Natural killer cell treated with Interleukin-12 subunit alpha and Interleukin-12 subunit beta and Interleukin-15 and Interleukin-18, amount 100 ng/mL, for 72 hours (primary cell): ENCODE results near the gene TBL1X. TPM values are rescaled to one million over a fixed set of nuclear protein-coding genes. Genes with fewer than 3 reads are reported as not detected.

Experiments
- ATAC-seq, 2 donors: fragments of 150-1000 bp; cut with Tn5 transposase in 1 of 2; sonication (Bioruptor Pico), chemical (Tn5 transposase) in 1 of 2; 2 replicates each; pipeline ENCODE4 v1.10.0; 2021
- DNase-seq: peaks from one replicate; pipeline ENCODE4 v3.0.0; 2022; ENCODE audit warnings: low spot score
- H3K27ac Mint-ChIP-seq, 2 donors: 1 replicate in 1 of 2; 2 replicates in 1 of 2; pipeline ENCODE4 v1.8.0; 2022; ENCODE audit warnings: mixed read lengths in 2 of 2, mild to moderate bottlenecking in 1 of 2, moderate library complexity in 1 of 2
- H3K27me3 Mint-ChIP-seq, 2 donors: 1 replicate in 1 of 2; 2 replicates in 1 of 2; pipeline ENCODE4 v1.8.0; 2022; ENCODE audit warnings: mixed read lengths in 2 of 2
- H3K36me3 Mint-ChIP-seq: one replicate; pipeline ENCODE4 v1.8.0; 2022; ENCODE audit warnings: mixed read lengths
- H3K4me1 Mint-ChIP-seq, 2 donors: 1 replicate in 1 of 2; 2 replicates in 1 of 2; pipeline ENCODE4 v1.8.0; 2022; ENCODE audit warnings: low read depth in 2 of 2, mixed read lengths in 2 of 2, mild to moderate bottlenecking in 1 of 2
- H3K4me3 Mint-ChIP-seq: one replicate; pipeline ENCODE4 v1.8.0; 2022; ENCODE audit warnings: mixed read lengths
- H3K9me3 Mint-ChIP-seq: 2 replicates; pipeline ENCODE4 v1.8.0; 2022; ENCODE audit warnings: mixed read lengths
- total RNA-seq, 2 donors: library from RNA; stranded (reverse); gene quantifications; one replicate each; pipeline ENCODE4 v1.2.3, GENCODE V29; 2022

The TBL1X gene
- total RNA-seq, 2 donors from 2014 or later: 32.3 to 37.9 TPM

DNA sequence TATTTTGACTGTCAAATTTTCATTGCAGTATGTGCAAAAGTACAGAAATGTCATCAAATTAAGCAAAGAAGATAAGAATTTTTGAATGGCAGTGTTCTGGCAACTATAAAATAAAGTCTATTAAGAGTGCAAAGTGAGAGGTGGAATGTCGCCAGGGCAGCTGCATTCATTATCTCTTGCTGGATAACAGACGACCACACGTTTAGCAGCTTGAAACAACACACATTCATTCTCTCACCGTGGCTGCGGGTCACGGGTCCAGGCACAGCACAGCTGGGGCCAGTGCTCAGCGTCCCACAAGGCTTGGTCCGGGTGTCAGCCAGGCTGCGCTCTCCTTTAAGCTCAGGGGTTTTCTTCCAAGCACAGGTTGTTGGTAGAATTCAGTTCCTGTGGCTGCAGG is 186.9 kb downstream of the TBL1X start:
- no peak overlapping the region for H3K27ac Mint-ChIP-seq
- ATAC-seq (no peak), DNase-seq (no peak)
- no peaks in the 10 kb centered on the region for H3K36me3 Mint-ChIP-seq
- no peaks in the 10 kb centered on the region for H3K9me3 Mint-ChIP-seq
- H3K4me1 Mint-ChIP-seq: peaks cover 0 to 6% of the 10 kb centered on the region in 2 donors
- H3K27me3 Mint-ChIP-seq: no peaks in the 10 kb centered on the region
- no peak overlapping the region for H3K4me3 Mint-ChIP-seq

GRCh38 chrX:9654929-9655328 is 190.1 kb downstream of the TBL1X start:
- Mint-ChIP-seq H3K27me3 (no peaks in the 10 kb centered on the region), H3K4me3 (no peak overlapping the region), H3K27ac (no peak overlapping the region), H3K36me3 (no peaks in the 10 kb centered on the region), H3K9me3 (no peaks in the 10 kb centered on the region), H3K4me1 (peaks cover 0 to 5% of the 10 kb centered on the region in 2 donors)
- DNase-seq: no peak
- ATAC-seq: no peak

DNA sequence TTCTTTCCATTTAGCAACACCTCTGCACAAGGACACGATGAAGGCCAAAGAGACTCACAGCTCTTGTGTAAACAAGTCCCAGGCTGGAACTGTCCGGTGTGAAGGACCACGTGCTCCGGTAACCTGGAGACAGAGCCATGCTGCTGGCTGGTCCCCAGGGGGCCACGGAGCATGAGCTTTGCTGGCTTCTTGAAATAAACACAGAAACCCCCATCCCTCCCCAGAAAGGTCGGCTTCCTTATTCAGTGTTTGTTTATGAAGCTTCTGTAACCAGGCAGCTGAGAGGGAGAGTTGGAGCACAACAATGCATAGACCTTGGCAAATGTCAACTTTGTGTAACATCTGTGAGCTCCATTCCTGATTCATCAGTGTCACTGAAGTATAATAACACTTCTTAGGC is 191.4 kb downstream of the TBL1X start:
- Mint-ChIP-seq H3K27ac (no peak overlapping the region), H3K4me3 (no peak overlapping the region), H3K27me3 (no peaks in the 10 kb centered on the region), H3K4me1 (peaks cover 0 to 3% of the 10 kb centered on the region in 2 donors), H3K36me3 (no peaks in the 10 kb centered on the region), H3K9me3 (no peaks in the 10 kb centered on the region)
- no peak for DNase-seq
- ATAC-seq: no peak

DNA sequence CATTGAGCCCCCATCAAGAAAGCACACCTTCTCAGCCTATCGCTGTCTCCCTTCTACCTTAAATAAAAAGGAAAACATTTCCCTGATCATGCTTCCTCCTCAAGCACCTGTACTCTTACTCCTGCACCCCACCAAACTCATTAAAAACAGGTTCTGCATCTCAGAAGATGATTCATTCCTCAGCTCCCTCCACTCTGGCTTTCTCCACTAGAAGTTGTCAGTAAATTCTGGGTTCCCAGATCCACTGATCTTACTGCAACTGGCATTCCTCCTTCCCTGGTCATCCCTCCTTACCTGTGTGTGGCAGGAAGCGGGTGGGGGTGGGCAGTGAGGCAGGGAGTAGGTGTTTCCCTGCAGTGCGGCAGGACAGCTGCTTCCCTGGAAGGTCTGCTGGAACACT is 192.0 kb downstream of the TBL1X start:
- ATAC-seq (no peak), DNase-seq (no peak)
- Mint-ChIP-seq H3K9me3 (no peaks in the 10 kb centered on the region), H3K4me1 (peaks cover 0 to 3% of the 10 kb centered on the region in 2 donors), H3K4me3 (no peak overlapping the region), H3K36me3 (no peaks in the 10 kb centered on the region), H3K27ac (no peak overlapping the region), H3K27me3 (no peaks in the 10 kb centered on the region)

DNA sequence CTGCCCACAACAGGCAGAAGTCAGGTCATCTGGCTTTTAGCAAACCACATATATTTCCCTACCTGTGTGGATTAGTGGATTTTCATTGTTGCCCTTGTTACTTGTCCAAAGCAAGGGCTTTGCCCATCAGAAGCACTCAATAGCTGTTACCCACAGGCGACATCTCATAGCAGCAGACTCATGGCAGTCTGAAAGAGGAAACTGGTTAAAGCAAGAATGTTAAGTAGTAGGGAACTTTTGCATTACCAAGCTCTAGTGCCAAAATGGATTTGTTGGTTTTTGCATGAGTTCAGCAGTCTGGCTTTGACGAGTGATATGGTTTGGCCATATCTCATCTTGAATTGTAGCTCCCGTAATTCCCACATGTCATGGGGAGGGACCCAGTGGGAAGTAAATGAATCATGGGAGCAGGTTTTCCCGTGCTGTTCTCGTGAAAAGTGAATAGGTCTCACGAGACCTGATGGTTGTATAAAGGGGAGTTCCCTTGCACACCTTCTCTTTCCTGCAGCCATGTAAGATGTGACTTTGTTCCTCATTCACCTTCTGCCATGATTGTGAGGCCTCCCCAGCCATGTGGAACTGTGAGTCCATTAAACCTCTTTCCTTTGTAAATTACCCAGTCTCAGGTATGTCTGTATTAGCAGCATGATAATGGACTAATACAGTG is 192.9 kb downstream of the TBL1X start:
- DNase-seq (no peak), ATAC-seq (no peak)
- H3K27ac Mint-ChIP-seq: no peak overlapping the region
- no peaks in the 10 kb centered on the region for H3K36me3 Mint-ChIP-seq
- no peaks in the 10 kb centered on the region for H3K27me3 Mint-ChIP-seq
- H3K4me3 Mint-ChIP-seq: no peak overlapping the region
- peaks cover 0 to 3% of the 10 kb centered on the region in 2 donors for H3K4me1 Mint-ChIP-seq
- no peaks in the 10 kb centered on the region for H3K9me3 Mint-ChIP-seq

GRCh38 chrX:9658409-9658808 is 193.6 kb downstream of the TBL1X start:
- H3K27me3 Mint-ChIP-seq: no peaks in the 10 kb centered on the region
- no peak overlapping the region for H3K4me3 Mint-ChIP-seq
- DNase-seq: no peak

DNA sequence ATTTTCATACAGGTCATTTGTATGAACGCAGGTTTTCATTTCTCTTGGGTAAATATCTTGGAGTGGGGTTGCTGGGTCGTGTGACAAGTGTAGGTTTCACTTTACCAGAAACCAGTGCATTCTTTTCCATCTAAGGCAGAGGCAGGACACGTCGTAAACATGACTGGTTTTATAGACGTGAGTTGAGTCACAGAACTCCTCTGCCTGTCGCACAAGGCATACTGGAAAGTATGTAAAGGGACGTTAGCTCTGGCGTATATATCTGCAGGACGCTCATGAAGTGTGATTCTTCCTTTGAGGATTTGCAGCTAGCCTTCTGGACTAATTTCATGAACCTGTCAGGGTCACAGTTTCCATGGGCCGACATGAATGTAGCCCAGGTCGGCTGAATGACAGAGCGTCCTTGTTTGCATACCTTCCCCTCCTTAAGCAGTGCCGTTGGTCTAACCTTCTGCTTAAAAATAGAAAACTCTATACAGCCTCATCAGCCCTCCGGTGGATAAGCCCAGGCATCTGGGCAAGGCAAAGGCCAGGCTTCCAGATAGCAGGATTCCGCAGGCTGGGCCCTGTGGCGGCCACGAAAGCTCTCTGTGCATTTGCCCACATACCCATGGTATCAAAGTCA is 194.8 kb downstream of the TBL1X start:
- DNase-seq (no peak), ATAC-seq (no peak)
- H3K4me3 Mint-ChIP-seq: no peak overlapping the region
- H3K27me3 Mint-ChIP-seq: no peaks in the 10 kb centered on the region
- H3K27ac Mint-ChIP-seq: no peak overlapping the region
- H3K36me3 Mint-ChIP-seq: no peaks in the 10 kb centered on the region
- H3K4me1 Mint-ChIP-seq: peaks cover 0 to 3% of the 10 kb centered on the region in 2 donors
- H3K9me3 Mint-ChIP-seq: no peaks in the 10 kb centered on the region

More at GRCh38 chrX:9658409-9658808, 193.6 kb downstream of the TBL1X start:
- no peak overlapping the region for H3K27ac Mint-ChIP-seq
- H3K4me1 Mint-ChIP-seq: peaks cover 0 to 3% of the 10 kb centered on the region in 2 donors
- no peaks in the 10 kb centered on the region for H3K9me3 Mint-ChIP-seq
- no peaks in the 10 kb centered on the region for H3K36me3 Mint-ChIP-seq
- ATAC-seq: no peak

- no peak for ATAC-seq
- Mint-ChIP-seq H3K4me1 (peaks cover 0 to 3% of the 10 kb centered on the region in 2 donors), H3K27ac (peak overlapping the region in 1 of 2 donors; percentile 9), H3K27me3 (no peaks in the 10 kb centered on the region), H3K36me3 (no peaks in the 10 kb centered on the region), H3K9me3 (no peaks in the 10 kb centered on the region), H3K4me3 (no peak overlapping the region)
- no peak for DNase-seq
Observed at GRCh38 chrX:9662148-9662547, 197.3 kb downstream of the TBL1X start.

- Mint-ChIP-seq H3K36me3 (no peaks in the 10 kb centered on the region), H3K9me3 (no peaks in the 10 kb centered on the region), H3K27ac (no peak overlapping the region), H3K27me3 (no peaks in the 10 kb centered on the region), H3K4me1 (peaks cover 0 to 3% of the 10 kb centered on the region in 2 donors), H3K4me3 (no peak overlapping the region)
- DNase-seq: no peak
- ATAC-seq: no peak
Observed at GRCh38 chrX:9663216-9663615, 198.4 kb downstream of the TBL1X start.

- Mint-ChIP-seq H3K36me3 (no peaks in the 10 kb centered on the region), H3K4me1 (peaks cover 0 to 3% of the 10 kb centered on the region in 2 donors), H3K4me3 (no peak overlapping the region), H3K27me3 (no peaks in the 10 kb centered on the region), H3K27ac (no peak overlapping the region), H3K9me3 (no peaks in the 10 kb centered on the region)
- DNase-seq (no peak), ATAC-seq (no peak)
Observed at GRCh38 chrX:9664224-9664623, 199.4 kb downstream of the TBL1X start.

DNA sequence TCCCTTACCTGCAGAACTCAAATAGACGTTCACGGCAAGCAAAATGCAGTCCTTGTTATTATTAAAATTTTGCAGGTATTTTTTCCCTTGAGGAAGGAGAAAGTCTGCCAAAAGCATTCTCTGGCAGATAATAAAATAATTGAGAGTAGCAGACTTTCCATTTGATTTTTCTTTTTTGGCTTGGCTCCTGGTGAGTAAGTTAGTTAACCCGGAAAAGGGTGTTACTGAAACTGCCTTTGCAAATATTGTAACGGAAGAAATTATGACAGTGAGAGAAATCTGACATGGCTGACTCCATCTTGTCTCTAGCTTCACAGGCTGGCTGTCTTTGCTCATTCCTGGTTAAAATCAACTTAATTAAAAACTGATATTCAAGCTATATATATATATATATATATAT is 200.3 kb downstream of the TBL1X start:
- H3K4me3 Mint-ChIP-seq: no peak overlapping the region
- ATAC-seq (no peak), DNase-seq (no peak)
- H3K27me3 Mint-ChIP-seq: no peaks in the 10 kb centered on the region
- no peaks in the 10 kb centered on the region for H3K4me1 Mint-ChIP-seq
- H3K36me3 Mint-ChIP-seq: no peaks in the 10 kb centered on the region
- H3K27ac Mint-ChIP-seq: no peak overlapping the region
- H3K9me3 Mint-ChIP-seq: no peaks in the 10 kb centered on the region

GRCh38 chrX:9668537-9668936 is 203.7 kb downstream of the TBL1X start:
- peaks cover 4% of the 10 kb centered on the region for H3K9me3 Mint-ChIP-seq

DNA sequence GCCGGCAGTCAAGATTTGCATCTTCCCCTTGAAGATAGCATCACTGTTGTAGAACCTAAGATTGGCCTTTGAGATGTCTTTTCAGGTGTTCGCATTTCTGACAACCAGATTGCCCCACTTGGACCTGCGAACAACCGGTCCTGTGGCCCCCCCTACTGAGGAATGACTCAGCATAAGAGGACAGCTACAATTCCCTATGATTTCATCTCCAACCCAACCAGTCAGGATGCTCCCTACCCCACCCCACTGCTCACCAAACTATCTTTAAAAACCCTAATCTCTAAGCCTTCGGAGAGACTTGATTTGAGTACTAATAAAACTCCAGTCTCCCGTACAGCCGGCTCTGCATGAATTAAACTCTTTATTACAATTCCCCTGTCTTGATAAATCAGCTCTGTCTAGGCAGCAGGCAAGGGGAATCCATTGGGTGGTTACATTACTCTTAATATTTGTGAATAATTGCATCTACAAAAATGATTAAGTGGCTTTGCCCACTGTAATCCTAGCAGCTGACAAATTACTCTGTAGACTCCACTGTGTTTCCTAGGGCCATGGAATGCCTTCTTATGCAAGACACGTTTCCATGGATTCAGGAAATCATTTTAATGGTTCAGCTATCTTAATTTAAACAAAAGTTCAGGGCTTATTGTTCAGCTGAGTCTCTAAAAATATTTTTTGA is 205.4 kb downstream of the TBL1X start:
- Mint-ChIP-seq H3K9me3 (peaks cover 4% of the 10 kb centered on the region), H3K27me3 (no peaks in the 10 kb centered on the region), H3K27ac (no peak overlapping the region), H3K4me3 (no peak overlapping the region), H3K4me1 (peaks cover 15 to 19% of the 10 kb centered on the region in 2 donors), H3K36me3 (peaks cover 6% of the 10 kb centered on the region)
- no peak for ATAC-seq
- no peak for DNase-seq

More at GRCh38 chrX:9668537-9668936, 203.7 kb downstream of the TBL1X start:
- no peak for ATAC-seq
- Mint-ChIP-seq H3K27ac (no peak overlapping the region), H3K4me3 (no peak overlapping the region), H3K4me1 (peaks cover 15 to 19% of the 10 kb centered on the region in 2 donors), H3K27me3 (no peaks in the 10 kb centered on the region), H3K36me3 (no peaks in the 10 kb centered on the region)
- no peak for DNase-seq

- Mint-ChIP-seq H3K36me3 (peaks cover 14% of the 10 kb centered on the region), H3K27ac (peak overlapping the region; percentile 48 to 53), H3K4me1 (peaks cover 21 to 27% of the 10 kb centered on the region in 2 donors), H3K27me3 (no peaks in the 10 kb centered on the region), H3K9me3 (peaks cover 4% of the 10 kb centered on the region), H3K4me3 (peak overlapping the region; percentile 23)
- no peak for ATAC-seq
- DNase-seq: no peak
Observed at GRCh38 chrX:9671998-9672397, 207.1 kb downstream of the TBL1X start.
